ENCODE results near the gene KCND2.

DNA sequence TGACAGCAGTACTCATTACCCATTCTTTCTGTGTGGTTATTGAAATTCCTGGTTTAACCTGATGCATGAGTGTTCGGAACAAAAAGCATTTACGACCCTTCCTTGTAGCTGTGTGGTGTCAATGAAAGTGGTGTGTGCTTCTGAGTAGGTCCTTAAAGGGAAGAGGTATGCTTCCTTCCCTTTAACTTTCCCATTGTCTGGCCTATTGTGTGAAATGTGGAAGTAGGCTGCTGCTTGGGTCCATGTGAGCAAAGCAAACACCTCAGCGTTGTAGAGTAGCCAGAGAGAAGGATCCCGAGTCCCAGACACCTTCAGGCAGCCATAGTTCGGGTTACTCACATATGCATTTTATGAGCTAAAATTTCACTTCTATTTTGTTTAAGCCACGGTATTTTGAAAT, 510.3 kb downstream of the KCND2 start:
- TF ChIP-seq, protein P1, sequence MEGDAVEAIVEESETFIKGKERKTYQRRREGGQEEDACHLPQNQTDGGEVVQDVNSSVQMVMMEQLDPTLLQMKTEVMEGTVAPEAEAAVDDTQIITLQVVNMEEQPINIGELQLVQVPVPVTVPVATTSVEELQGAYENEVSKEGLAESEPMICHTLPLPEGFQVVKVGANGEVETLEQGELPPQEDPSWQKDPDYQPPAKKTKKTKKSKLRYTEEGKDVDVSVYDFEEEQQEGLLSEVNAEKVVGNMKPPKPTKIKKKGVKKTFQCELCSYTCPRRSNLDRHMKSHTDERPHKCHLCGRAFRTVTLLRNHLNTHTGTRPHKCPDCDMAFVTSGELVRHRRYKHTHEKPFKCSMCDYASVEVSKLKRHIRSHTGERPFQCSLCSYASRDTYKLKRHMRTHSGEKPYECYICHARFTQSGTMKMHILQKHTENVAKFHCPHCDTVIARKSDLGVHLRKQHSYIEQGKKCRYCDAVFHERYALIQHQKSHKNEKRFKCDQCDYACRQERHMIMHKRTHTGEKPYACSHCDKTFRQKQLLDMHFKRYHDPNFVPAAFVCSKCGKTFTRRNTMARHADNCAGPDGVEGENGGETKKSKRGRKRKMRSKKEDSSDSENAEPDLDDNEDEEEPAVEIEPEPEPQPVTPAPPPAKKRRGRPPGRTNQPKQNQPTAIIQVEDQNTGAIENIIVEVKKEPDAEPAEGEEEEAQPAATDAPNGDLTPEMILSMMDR (conservative IDR thresholded peaks at IDR 0.05; ENCODE audit: low read depth, low read length), result no peak
- no peak for TF ChIP-seq RAD21 (IDR thresholded peaks at IDR 0.05; ENCODE audit: low read length)
